Measurements from ENCODE around the gene GRIK3.

The GRIK3 gene

GRCh38 chr1:36753451-36753850, 280.9 kb downstream of the GRIK3 start:
- DNase-seq: no peak

- DNase-seq: no peak
These were observed 281.4 kb downstream of the GRIK3 start for GRCh38 chr1:36752891-36753361.

- DNase-seq: no peak
These were observed 281.9 kb downstream of the GRIK3 start for GRCh38 chr1:36752431-36752830.

- peak; percentile 100 for DNase-seq
These were observed 282.8 kb downstream of the GRIK3 start for GRCh38 chr1:36751525-36751924.

- no peak for DNase-seq
These were observed 285.8 kb downstream of the GRIK3 start for GRCh38 chr1:36748466-36748865.
